Keratinocyte (primary cell): ENCODE results near the gene MRPL34. TPM values are rescaled to one million over a fixed set of nuclear protein-coding genes. Genes with fewer than 3 reads are reported as not detected.

Experiments used
- DNase-seq: peaks from one replicate; pipeline ENCODE4 v3.0.0-alpha.2; 2011; ENCODE audit warnings: low read depth, missing footprints, low spot score
- FAIRE-seq: peaks from 2 replicates; lab custom pipeline; 2011; peaks lifted over from hg19 to GRCh38; lab: Jason Lieb, UNC
- H2AFZ ChIP-seq: 2 replicates; pipeline ENCODE4 v1.6.0; 2012; ENCODE audit warnings: low read length, control low read depth, inconsistent platforms; ENCODE audit not compliant: control insufficient read depth
- H3K27ac ChIP-seq: 2 replicates; pipeline ENCODE4 v1.5.1; 2011; ENCODE audit warnings: low read length; ENCODE audit not compliant: control insufficient read depth, insufficient read depth
- H3K27me3 ChIP-seq: 3 replicates; pipeline ENCODE4 v1.6.0; 2011; ENCODE audit warnings: low read length; ENCODE audit not compliant: control insufficient read depth, insufficient read depth; ENCODE audit errors: extremely low read depth
- H3K36me3 ChIP-seq, 2 experiments: 2 replicates in 1 of 2; 3 replicates in 1 of 2; pipeline ENCODE4 v1.5.1; 2011; ENCODE audit warnings: low read length in 2 of 2, mild to moderate bottlenecking in 1 of 2; ENCODE audit not compliant: control insufficient read depth in 2 of 2, insufficient read depth in 2 of 2; ENCODE audit errors: extremely low read depth in 1 of 2
- H3K4me1 ChIP-seq: 3 replicates; pipeline ENCODE4 v1.5.1; 2011; ENCODE audit warnings: low read length; ENCODE audit not compliant: control insufficient read depth, insufficient read depth; ENCODE audit errors: extremely low read depth
- H3K4me2 ChIP-seq: 3 replicates; pipeline ENCODE4 v1.6.0; 2011; ENCODE audit warnings: low read depth, low read length; ENCODE audit not compliant: control insufficient read depth, insufficient read depth; ENCODE audit errors: extremely low read depth
- H3K4me3 ChIP-seq, 3 experiments: fragments of 200-600 bp in 1 of 3; sonication (generic) in 1 of 3; 2 replicates in 2 of 3; 3 replicates in 1 of 3; pipeline ENCODE4 v1.5.1; 2011 to 2016; ENCODE audit warnings: low read length in 3 of 3, mild to moderate bottlenecking in 3 of 3, control low read depth in 2 of 3, inconsistent platforms in 1 of 3, low read depth in 1 of 3, mixed read lengths in 1 of 3, mixed run types in 1 of 3, moderate library complexity in 1 of 3; ENCODE audit not compliant: control insufficient read depth in 2 of 3, insufficient read depth in 2 of 3; ENCODE audit errors: extremely low read depth in 1 of 3
- H3K79me2 ChIP-seq: 2 replicates; pipeline ENCODE4 v1.6.0; 2012; ENCODE audit warnings: low read length; ENCODE audit not compliant: control insufficient read depth, insufficient read depth
- H3K9ac ChIP-seq: 3 replicates; pipeline ENCODE4 v1.6.0; 2011; ENCODE audit warnings: low read length; ENCODE audit not compliant: control insufficient read depth, insufficient read depth; ENCODE audit errors: extremely low read depth
- H3K9me1 ChIP-seq: 3 replicates; pipeline ENCODE4 v1.6.0; 2011; ENCODE audit warnings: low read length; ENCODE audit not compliant: control insufficient read depth, insufficient read depth; ENCODE audit errors: extremely low read depth
- H3K9me3 ChIP-seq: 2 replicates; pipeline ENCODE4 v1.5.1; 2012; ENCODE audit warnings: low read depth, low read length; ENCODE audit not compliant: control insufficient read depth
- H4K20me1 ChIP-seq: 3 replicates; pipeline ENCODE4 v1.6.0; 2011; ENCODE audit warnings: low read length; ENCODE audit not compliant: control insufficient read depth, insufficient read depth; ENCODE audit errors: extremely low read depth
- CTCF ChIP-seq, 3 experiments: IDR thresholded peaks in 1 of 3; conservative IDR thresholded peaks in 1 of 3; optimal IDR thresholded peaks in 1 of 3; 2 replicates in 2 of 3; 3 replicates in 1 of 3; pipeline versions ENCODE3 to v1.5.1; 2011; ENCODE audit warnings: low read length in 3 of 3, mild to moderate bottlenecking in 3 of 3, moderate library complexity in 2 of 3, control low read depth in 1 of 3, inconsistent platforms in 1 of 3; ENCODE audit not compliant: insufficient read depth in 2 of 3; ENCODE audit errors: extremely low read depth in 1 of 3
- EZH2 ChIP-seq: IDR thresholded peaks from one replicate; pipeline ENCODE4 v1.6.1; 2012; ENCODE audit warnings: inconsistent platforms, mild to moderate bottlenecking, low read length, moderate library complexity
- dilution Hi-C: fragments of 300-500 bp; cut with MboI; formaldehyde crosslinking; loops from one replicate; pipeline ENCODE4 v1.7.0; 2020; ENCODE audit warnings: low sequenced_read_pairs; ENCODE audit not compliant: extremely low pct_ligation_motif_present
- polyA plus RNA-seq, 5 experiments: library from polyadenylated mRNA; depleted of rRNA in 3 of 5; stranded (reverse) in 3 of 5; stranded (forward) in 1 of 5; unstranded in 1 of 5; fragments of >200 nt; gene quantifications; 1 replicate in 1 of 5; 2 replicates in 3 of 5; 3 replicates in 1 of 5; pipeline versions ENCODE4 v1.2.1 to v1.2.3, GENCODE V29; 2011 to 2012; ENCODE audit warnings: missing spikeins in 2 of 5, low read depth in 1 of 5, low replicate concordance in 1 of 5

The MRPL34 gene
- polyA plus RNA-seq, 1 donor (not counting 4 experiments of a cell fraction or from before 2014, with no cell fraction given) = 63.7 TPM

- H3K9ac ChIP-seq = no peak overlapping the region
Measured at GRCh38 chr19:17266026-17266425, 39.6 kb upstream of the MRPL34 start.

GRCh38 chr19:17266589-17266974, 39.1 kb upstream of the MRPL34 start:
- Histone ChIP-seq H4K20me1 (no peaks in the 10 kb centered on the region), H3K4me3 (no peak overlapping the region), H3K9me3 (no peaks in the 10 kb centered on the region), H3K9me1 (no peaks in the 10 kb centered on the region), H3K27ac (no peak overlapping the region), H3K4me2 (peak overlapping the region; percentile 27), H3K36me3 (peaks cover 7% of the 10 kb centered on the region in 2 experiments), H2AFZ (peak overlapping the region; percentile 40), H3K9ac (no peak overlapping the region), H3K79me2 (peaks cover 10% of the 10 kb centered on the region), H3K4me1 (peaks cover 8% of the 10 kb centered on the region), H3K27me3 (no peaks in the 10 kb centered on the region)
- dilution Hi-C loops = no loop called here
- TF ChIP-seq CTCF (optimal IDR thresholded peaks at IDR 0.05 in 1 of 3, IDR thresholded peaks at IDR 0.05 in 1 of 3, conservative IDR thresholded peaks at IDR 0.05 in 1 of 3; ENCODE audit: extremely low read depth in 1 of 3, insufficient read depth in 2 of 3, low read length in 3 of 3) (no peak), EZH2 (no peak)
- FAIRE-seq = no peak
- DNase-seq = no peak

More at GRCh38 chr19:17266026-17266425, 39.6 kb upstream of the MRPL34 start:
- Histone ChIP-seq H3K79me2 (peaks cover 10% of the 10 kb centered on the region), H3K4me1 (peaks cover 8% of the 10 kb centered on the region), H3K9me1 (no peaks in the 10 kb centered on the region), H2AFZ (no peak overlapping the region), H4K20me1 (no peaks in the 10 kb centered on the region), H3K4me2 (no peak overlapping the region), H3K36me3 (peaks cover 2 to 3% of the 10 kb centered on the region in 2 experiments), H3K27me3 (no peaks in the 10 kb centered on the region), H3K4me3 (no peak overlapping the region), H3K9me3 (no peaks in the 10 kb centered on the region), H3K27ac (no peak overlapping the region)
- no peak for DNase-seq
- TF ChIP-seq EZH2 = no peak
- TF ChIP-seq CTCF (optimal IDR thresholded peaks at IDR 0.05 in 1 of 3, IDR thresholded peaks at IDR 0.05 in 1 of 3, conservative IDR thresholded peaks at IDR 0.05 in 1 of 3; ENCODE audit: extremely low read depth in 1 of 3, insufficient read depth in 2 of 3, low read length in 3 of 3) = no peak
- dilution Hi-C loops = no loop called here
- no peak for FAIRE-seq
